Ramos (cell line): ENCODE measurements around the gene PGBD4.

ENCODE experiments used
- in situ Hi-C: fragments of 300-500 bp; cut with MboI; formaldehyde crosslinking; loops from one replicate; pipeline ENCODE4 v1.14.3; 2022; ENCODE audit warnings: low sequenced_read_pairs; ENCODE audit not compliant: unreplicated experiment

PGBD4 gene

GRCh38 chr15:34109797-34110663, 8.1 kb downstream of the PGBD4 start:
- in situ Hi-C loops: loop anchor here (25.0 kb wide), 1 partner anchor 252 kb away; the partner anchor contains the start of gene LPCAT4

GRCh38 chr15:34111488-34111887, 9.6 kb downstream of the PGBD4 start:
- in situ Hi-C loops: loop anchor here (25.0 kb wide), 1 partner anchor 251 kb away; the partner anchor contains the start of gene LPCAT4

- in situ Hi-C loops: loop anchor here (25.0 kb wide), 1 partner anchor 248 kb away; the partner anchor contains the start of gene LPCAT4
Observed at GRCh38 chr15:34114215-34114614, 12.3 kb downstream of the PGBD4 start.

GRCh38 chr15:34114739-34115138, 12.9 kb downstream of the PGBD4 start:
- in situ Hi-C loops: loop anchor here (25.0 kb wide), 1 partner anchor 248 kb away; the partner anchor contains the start of gene LPCAT4

- in situ Hi-C loops: loop anchor here (25.0 kb wide), 1 partner anchor 246 kb away; the partner anchor contains the start of gene LPCAT4
Observed at GRCh38 chr15:34116620-34117019, 14.7 kb downstream of the PGBD4 start.

DNA sequence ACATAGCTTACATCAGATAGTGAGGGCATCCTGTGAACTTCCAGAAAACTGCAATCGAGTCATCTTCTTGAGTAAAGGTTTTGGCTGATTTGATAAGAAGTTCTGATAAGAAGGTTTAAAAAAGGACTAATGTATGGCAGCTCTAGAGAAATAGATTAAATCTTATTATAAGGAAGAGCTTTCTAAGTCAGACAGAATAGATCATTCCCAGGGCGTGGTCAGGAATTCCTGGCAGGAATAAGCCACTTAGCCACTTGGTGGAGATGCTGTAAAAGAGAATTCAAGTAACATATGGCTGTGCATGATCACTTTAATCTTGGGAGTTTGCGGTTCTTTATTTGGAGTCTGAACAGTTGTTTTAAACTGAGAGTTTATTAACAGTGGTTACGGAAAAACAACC, 17.4 kb downstream of the PGBD4 start:
- in situ Hi-C loops: loop anchor here (25.0 kb wide), 1 partner anchor 243 kb away; the partner anchor contains the start of gene LPCAT4

GRCh38 chr15:34120420-34120819, 18.5 kb downstream of the PGBD4 start:
- in situ Hi-C loops: loop anchor here (25.0 kb wide), 1 partner anchor 242 kb away; the partner anchor contains the start of gene LPCAT4

- in situ Hi-C loops: loop anchor here (25.0 kb wide), 1 partner anchor 241 kb away; the partner anchor contains the start of gene LPCAT4
Observed at GRCh38 chr15:34121786-34122185, 19.9 kb downstream of the PGBD4 start.

- in situ Hi-C loops: loop anchor here (25.0 kb wide), 1 partner anchor 240 kb away; the partner anchor contains the start of gene LPCAT4
Observed at GRCh38 chr15:34122771-34123183, 20.9 kb downstream of the PGBD4 start.

GRCh38 chr15:34124651-34125050, 22.8 kb downstream of the PGBD4 start:
- in situ Hi-C loops: loop anchor here (25.0 kb wide), 1 partner anchor 238 kb away; the partner anchor contains the start of gene LPCAT4

GRCh38 chr15:34125945-34126344, 24.1 kb downstream of the PGBD4 start:
- in situ Hi-C loops: no loop called here

- in situ Hi-C loops: no loop called here
Observed at GRCh38 chr15:34126522-34126921, 24.6 kb downstream of the PGBD4 start.

GRCh38 chr15:34128898-34129297, 27.0 kb downstream of the PGBD4 start:
- in situ Hi-C loops: no loop called here

DNA sequence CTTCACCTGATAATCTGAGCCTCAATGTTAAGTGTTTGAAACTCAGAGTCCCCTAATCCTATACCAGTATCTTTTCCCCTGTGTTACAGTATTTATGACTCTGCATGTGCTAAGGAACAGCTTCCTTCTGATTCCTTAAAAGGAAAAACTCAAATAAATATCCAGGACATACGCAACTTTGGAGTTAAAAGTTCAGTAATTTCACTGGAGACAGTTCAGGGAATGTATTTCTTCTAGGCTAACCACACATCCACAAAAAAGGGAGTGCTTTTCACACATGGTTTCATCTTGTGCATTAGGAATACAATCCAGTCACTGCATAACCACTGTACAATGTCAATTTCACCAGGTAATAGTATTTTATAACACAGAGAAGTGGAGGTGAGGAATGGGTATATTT, 31.0 kb downstream of the PGBD4 start:
- in situ Hi-C loops: no loop called here

DNA sequence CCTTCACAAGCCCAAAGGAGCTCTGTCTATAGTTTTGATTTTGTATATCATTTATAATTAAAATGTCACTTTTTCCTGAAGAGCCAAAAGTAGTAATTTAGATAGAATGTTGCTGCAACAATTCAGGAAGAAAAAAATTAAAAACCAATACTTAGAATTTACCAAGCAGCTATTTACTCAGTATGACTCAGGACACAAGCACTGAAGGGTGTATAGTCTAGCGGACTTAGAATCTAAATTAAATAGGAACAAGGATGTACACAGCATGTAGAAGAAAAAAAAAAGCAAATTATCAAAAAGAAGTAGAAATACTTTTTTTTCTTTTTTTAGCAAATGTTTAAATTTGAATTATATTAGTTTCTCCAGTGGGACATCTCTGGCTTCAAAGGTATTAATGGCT, 31.6 kb downstream of the PGBD4 start:
- in situ Hi-C loops: no loop called here

- in situ Hi-C loops: no loop called here
Observed at GRCh38 chr15:34147371-34148140, 45.7 kb downstream of the PGBD4 start.

- in situ Hi-C loops: no loop called here
Observed at GRCh38 chr15:34154725-34155204, 52.9 kb downstream of the PGBD4 start.

DNA sequence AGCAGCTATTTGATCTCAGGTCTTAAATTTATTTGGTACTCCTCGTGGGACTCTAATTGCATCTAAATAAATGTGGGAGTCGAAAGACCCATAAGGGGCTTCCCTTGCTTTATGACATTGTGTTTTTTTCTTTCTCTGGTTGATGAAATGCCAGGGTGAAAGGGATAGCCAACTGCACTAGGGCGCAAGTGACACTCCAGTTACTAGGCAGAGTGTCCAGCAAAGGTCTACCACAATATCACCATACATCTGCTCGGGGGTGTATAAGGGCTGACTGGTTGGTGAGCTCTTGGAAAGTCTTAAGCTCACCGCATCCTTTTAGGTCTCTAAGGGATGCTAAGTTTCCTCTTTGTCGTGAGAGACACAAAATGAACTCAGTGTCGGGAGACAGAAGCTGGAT, 54.0 kb downstream of the PGBD4 start:
- in situ Hi-C loops: no loop called here
